Renal pelvis (tissue), 4 donors: ENCODE results near the gene DTNBP1. TPM values are rescaled to one million over a fixed set of nuclear protein-coding genes. Genes with fewer than 3 reads are reported as not detected.
A peak's percentile ranks its signal among the peaks of the same experiment; 100 is the strongest.

Experiments used
- DNase-seq: peaks from one replicate; pipeline ENCODE4 v3.0.0-alpha.2; 2013
- polyA plus RNA-seq, 3 donors: library from polyadenylated mRNA; unstranded; fragments of 120-200 nt; gene quantifications; one replicate each; pipeline ENCODE4 v1.2.1, GENCODE V29; 2013; ENCODE audit not compliant: insufficient read length in 3 of 3

Gene DTNBP1
- polyA plus RNA-seq, 3 donors: 20.7 to 27.5 (median 22.8) TPM

DNA sequence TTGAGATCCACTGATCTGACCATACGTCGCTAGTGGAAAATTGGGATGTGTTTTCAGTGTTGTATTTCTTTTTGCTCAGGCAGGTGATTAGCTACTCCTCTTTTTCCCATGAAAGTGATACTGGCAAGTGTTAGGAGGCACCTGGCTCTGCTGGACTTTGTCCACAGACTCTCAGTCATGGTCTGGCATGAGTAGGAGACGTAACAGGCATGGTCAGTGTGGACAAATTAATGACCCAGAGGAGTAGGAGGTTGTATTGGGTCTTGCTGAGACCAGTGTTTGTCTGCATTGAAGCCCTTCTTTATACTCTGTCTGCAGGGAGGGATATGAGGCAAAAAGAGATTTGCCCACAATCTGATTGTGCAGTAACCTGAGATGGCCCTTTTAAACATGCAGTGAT lies 178.7 kb downstream of the DTNBP1 start:
- peak; percentile 73 for DNase-seq

- DNase-seq: no peak
Observed at GRCh38 chr6:15483060-15483459, 179.8 kb downstream of the DTNBP1 start.

DNA sequence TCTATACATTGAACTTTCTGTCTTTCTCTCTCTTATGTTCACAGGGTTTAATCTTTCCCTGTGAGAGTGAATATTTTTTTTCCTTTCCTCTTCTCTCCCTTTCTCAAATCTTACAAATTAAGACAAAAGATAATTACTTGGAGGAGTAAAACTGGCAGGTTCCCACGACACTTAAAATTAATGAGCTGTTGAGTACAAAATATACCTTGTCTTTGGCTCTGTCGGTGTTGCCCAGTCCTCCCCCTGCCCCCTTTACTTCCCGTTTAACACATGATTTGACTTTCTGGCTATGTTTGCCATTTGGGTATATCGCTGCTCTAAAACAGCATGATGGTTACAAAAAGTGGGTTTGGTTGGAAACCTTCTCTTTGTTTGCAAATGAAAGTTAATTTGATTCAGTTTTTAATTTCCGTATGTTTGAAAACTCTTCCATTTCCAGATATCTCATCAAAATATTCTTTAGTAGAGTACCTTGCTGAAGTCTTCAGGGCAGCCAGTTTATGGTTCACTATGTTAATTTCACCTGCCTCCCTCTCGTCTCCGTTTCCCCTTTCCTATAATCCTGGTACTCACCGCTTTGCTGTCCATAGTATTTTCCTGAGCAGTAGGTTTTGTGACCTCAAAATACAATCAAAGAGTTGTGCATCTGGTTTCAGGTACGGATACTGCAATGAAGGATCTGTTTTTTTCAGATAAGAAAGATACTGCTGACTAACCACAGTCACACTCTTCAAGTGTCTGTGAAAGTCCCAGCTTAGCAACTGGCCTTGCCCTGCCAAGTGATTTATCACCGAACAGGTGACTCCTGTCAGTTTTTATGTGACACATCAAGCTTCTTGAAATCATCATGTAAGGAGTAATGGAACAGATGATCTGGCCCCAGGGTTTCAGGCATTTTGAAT lies 181.2 kb downstream of the DTNBP1 start:
- peak; percentile 70 for DNase-seq

- no peak for DNase-seq
Observed at GRCh38 chr6:15480525-15480924, 182.3 kb downstream of the DTNBP1 start.

DNA sequence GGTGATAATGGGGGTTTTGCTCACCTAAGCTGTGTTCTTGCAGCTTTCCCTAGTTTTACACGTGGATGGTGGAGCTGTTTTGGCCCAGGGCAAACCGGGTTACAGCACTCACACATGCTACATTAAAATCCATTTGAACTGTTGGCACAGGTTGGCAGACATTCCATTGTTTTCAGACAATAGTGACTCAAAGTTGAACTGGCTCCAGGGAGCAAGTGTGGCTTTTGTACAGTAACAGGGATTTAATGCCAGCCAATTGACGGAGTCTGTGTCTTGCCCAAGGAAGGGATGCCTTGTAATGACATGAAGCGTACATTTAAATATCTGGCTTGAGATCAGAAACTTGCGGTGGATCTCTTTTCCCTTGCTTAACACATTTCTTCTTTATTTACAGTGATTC lies 183.1 kb downstream of the DTNBP1 start:
- DNase-seq: no peak

DNA sequence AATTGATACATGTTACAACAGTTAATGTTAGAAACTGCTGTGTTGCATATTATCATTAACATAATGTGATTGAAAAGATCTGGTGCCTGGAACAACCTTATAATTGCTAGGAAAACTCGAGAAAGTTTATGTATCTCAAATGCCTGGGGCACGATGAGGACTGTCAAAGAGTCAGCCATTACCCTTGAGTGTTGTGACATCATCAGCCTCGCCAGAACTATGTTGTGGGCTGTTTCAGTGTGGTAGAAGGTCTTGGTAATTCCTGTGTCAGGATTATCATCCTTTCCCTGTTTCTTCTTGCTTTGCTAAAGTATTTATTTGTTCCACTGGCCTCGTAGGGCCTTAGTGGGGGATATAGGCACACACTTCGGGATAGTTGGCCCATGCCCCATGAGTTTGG lies 185.1 kb downstream of the DTNBP1 start:
- no peak for DNase-seq

GRCh38 chr6:15476631-15477380 lies 186.0 kb downstream of the DTNBP1 start:
- DNase-seq: no peak

DNA sequence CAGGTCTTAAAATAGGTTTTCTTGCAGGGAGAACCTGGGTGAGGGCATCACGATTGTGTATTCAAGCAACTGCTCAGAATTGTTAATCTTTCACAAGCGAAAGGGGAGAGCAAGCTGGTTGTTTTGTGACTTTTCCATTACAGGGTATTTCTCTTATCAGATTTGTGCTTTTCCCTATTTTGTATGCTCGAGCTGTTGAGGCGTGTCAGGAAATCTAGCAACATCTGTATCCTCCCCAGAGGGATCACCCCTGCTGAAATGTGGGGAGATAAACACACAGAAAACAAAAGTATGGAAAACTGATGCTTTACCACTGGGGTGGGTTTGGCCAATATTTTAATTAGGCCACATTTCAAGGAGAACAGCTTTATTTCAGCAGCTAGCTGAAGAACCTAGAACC lies 187.0 kb downstream of the DTNBP1 start:
- DNase-seq: no peak

GRCh38 chr6:15475261-15475660 lies 187.6 kb downstream of the DTNBP1 start:
- DNase-seq: no peak

- DNase-seq: no peak
Observed at GRCh38 chr6:15474196-15474595, 188.6 kb downstream of the DTNBP1 start.

DNA sequence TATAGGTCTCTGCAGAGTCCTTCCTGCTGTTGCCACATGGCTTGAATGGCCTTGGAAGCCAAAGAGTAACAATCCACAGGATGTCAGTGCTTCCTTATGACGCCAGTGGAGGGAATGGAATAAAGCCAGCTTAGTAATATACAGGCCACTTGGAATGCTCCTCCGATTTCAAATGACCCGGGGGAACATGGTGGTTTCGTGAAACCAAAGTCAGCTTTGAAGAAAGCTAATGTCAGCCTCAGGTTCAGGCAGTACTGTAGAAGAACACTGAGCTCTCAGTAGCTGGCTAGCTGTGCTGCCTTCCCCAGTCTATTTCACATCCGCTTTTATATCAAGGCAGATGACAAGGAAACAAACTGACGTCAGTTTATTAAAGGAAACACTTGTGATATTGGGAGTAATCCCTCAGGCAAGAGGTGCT lies 189.1 kb downstream of the DTNBP1 start:
- DNase-seq: no peak

GRCh38 chr6:15473174-15473573 lies 189.7 kb downstream of the DTNBP1 start:
- no peak for DNase-seq
